Middle frontal gyrus (tissue), 1 donor: ENCODE data around the gene ATP1A3.
A peak's percentile ranks its signal among the peaks of the same experiment; 100 is the strongest.

Experiments
- DNase-seq: peaks from one replicate; pipeline ENCODE4 v3.0.0-alpha.2; 2015; ENCODE audit warnings: low spot score; ENCODE audit errors: extremely low spot score

The ATP1A3 gene

GRCh38 chr19:41987141-41987860, 6.7 kb downstream of the ATP1A3 start:
- no peak for DNase-seq

DNA sequence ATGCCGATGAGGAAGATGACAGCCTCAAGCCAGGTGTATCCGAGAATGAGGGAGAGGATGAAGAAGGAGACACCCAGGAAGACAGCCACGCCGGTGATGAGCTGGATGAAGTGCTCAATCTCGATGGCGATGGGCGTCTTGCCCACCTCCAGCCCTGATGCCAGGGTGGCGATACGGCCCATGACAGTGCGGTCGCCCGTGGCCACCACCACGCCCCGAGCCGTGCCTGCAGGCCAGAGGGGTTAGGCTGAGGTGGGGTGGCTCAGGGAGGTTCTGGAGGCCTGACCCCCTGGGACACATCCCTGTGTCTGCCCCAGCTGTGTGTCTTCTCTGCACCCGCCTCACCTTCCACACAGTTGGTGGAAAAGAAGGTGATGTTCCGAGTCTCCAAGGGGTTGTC, 9.1 kb downstream of the ATP1A3 start:
- no peak for DNase-seq

- DNase-seq: no peak
These were observed 12.3 kb downstream of the ATP1A3 start for GRCh38 chr19:41981724-41982123.

DNA sequence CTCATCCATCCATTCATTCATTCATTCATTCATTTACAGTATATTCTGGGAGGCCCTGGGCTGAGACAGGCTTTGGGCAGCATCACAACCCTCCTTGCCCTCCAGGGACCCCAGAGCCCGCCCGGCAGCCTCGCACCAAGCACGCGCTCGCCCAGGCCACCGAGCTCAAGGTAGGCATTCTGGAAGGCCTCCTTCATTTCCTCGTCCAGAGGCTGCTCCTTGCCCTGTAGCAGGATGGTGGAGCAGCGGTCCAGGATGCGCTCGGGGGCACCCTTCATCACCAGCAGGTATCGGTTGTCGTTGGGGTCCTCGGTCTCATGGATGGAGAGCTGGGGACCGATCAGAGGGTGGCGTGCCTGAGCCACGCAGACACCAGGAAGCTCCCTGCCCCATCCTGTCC, 15.6 kb downstream of the ATP1A3 start:
- no peak for DNase-seq

- DNase-seq: no peak
These were observed 16.1 kb downstream of the ATP1A3 start for GRCh38 chr19:41977916-41978315.

- no peak for DNase-seq
These were observed 19.4 kb downstream of the ATP1A3 start for GRCh38 chr19:41974652-41975051.

GRCh38 chr19:41971363-41971762, 22.7 kb downstream of the ATP1A3 start:
- no peak for DNase-seq

DNA sequence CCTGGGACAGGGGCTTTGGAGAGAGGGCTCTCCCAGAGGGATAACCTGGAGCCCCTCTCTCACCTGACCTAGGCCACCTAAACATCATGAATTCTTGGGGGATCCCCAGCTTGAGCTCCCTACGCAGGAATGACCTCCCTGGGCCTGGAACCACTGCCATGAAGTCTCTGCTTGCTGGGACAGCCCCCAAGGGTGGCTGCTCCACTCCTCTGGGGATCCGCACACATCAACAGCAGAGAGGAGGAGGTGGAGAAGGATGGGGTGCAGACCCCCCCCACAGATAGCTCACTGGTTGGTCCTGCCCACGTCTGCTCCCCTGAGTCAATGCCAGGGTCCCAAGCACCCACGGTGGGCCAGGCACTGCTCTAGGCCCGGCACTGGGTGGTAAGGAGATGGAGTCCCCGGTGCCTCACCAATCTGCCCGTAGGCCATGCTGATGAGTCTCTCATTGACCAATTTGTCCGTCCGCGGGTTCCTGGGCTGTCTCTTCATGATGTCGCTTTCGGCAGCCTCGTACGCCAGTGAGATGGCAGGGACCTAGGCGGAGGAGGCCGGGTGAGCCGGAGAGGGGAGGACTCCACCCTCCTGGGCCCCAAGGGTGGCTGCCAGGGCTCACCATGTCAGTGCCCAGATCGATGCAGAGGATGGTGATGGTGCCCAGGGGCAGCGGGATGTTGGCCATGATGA, 24.1 kb downstream of the ATP1A3 start:
- no peak for DNase-seq

DNA sequence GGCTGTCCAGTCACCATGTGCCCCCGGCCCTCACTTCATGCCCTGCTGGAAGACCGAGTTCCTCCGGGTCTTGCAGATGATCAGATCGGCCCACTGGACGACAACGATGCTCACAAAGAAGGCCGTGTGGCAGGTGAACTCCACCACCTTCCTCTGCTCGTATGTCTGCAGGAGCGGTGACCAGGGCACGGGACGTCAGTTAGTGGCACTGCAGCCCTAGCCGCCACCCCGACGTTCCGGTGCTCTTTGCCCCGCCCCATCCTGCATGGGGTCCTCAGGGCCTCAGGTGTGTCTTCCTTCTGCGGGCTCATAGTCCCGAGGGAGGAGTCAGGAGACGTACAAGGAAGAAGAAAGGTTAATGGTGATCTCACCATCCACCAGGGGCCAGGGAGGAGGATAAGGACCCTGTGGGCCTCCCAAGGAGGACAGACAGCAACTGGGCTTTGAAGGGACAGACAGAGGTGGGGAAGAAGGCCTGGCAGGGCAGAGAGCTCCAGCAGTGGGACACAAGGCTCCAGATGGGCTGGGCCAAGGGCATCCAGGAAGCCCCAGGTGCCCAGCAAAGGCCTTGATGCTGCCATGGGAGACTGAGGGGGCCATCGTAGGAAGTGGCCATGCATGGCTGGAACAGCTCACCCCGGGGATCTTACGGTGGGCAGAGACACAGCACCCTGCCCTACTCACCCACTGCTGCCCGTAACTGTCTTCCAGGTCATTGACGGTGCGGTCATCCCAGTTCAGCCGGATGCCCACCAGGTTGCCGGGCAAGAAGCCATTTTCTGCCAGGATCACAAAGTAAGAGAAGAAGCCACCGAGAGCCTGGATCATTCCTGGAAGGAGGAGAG, 25.1 kb downstream of the ATP1A3 start:
- no peak for DNase-seq

- DNase-seq: no peak
These were observed 26.8 kb downstream of the ATP1A3 start for GRCh38 chr19:41967054-41967783.

- no peak for DNase-seq
These were observed 28.9 kb downstream of the ATP1A3 start for GRCh38 chr19:41965106-41965505.

DNA sequence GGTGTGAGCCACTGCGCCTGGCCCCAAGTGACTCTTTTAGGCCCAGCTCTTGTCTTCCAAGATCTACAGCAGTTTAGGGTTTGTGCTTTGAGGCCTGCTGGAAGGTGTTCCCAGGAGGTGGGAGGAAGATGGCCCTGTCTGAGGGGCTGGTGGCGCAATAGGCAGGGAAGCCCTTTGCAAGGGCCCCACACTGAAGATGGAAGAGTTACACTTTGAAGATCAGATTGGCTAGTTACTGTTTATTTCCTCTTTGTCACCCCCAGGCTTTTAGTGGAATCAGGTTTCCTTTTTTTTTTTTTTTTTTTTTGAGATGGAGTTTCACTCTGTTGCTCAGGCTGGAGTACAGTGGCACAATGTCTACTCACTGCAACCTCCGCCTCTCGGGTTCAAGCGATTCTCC, 33.1 kb downstream of the ATP1A3 start:
- DNase-seq: no peak

GRCh38 chr19:41959056-41960053, 34.7 kb downstream of the ATP1A3 start, which contains the start of gene RABAC1:
TSS of gene RABAC1 (minus strand) at chr19:41959321. CDS start at chr19:41959292, 29 bp downstream.
- DNase-seq: peak; percentile 82

DNA sequence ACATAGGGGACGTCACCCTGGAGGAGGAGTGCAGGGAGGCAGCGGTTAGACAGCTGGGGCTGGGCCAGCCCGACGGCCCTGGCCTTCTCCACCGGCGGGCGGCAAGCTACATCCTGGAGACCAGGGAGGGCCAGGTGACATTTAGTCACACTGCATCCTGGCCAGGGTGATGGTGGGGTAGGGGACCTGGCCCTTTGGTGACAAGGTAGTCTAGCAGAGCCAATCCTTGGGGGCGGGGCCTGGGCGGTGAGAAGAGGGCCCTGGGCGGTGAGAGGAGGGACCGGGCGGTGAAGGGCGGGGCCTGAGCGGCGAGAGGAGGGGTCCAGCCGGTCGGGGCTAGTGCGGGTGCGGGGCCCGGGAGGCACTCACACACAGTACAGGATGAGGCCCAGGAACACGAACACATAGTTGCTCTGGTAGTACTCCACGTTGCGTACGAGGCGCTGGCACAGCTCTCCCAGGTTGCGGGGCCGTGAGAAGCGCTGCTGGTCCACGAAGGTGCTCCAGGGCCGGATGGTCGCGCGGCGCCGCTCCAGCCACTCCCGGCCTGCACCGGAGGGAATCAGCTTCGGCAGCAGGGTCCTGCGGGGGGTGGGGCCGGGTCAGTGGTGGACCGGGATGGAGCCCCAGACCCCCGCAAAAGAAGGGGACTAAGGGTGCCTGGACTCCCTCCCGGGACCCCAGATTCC, 35.5 kb downstream of the ATP1A3 start:
- no peak for DNase-seq

DNA sequence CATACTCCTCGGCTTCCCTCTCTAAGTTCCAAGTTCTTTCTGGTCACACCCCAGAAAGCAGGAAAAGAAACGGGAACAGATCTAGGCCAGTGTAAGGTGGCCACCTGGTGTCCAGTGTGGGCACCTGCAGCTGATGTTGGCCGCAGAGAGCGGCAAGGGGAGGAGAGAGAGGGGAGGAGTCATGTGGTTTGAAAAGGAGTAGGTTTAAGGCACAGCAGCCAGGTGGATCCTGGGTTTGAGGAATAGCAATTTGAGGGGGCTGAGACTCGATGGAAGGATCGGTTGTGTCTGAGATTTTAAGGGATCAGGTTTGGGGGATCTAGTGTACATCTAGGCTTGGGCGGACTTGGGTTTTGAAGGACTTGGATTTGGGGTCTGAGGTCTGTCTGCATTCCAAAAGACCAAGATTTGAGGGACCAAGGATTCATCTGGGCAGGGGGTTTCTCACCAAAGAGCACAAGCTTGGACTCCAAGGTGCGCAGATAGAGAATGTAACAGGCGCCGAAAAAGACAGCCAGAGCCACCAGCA, 36.1 kb downstream of the ATP1A3 start:
- peak; percentile 38 for DNase-seq

DNA sequence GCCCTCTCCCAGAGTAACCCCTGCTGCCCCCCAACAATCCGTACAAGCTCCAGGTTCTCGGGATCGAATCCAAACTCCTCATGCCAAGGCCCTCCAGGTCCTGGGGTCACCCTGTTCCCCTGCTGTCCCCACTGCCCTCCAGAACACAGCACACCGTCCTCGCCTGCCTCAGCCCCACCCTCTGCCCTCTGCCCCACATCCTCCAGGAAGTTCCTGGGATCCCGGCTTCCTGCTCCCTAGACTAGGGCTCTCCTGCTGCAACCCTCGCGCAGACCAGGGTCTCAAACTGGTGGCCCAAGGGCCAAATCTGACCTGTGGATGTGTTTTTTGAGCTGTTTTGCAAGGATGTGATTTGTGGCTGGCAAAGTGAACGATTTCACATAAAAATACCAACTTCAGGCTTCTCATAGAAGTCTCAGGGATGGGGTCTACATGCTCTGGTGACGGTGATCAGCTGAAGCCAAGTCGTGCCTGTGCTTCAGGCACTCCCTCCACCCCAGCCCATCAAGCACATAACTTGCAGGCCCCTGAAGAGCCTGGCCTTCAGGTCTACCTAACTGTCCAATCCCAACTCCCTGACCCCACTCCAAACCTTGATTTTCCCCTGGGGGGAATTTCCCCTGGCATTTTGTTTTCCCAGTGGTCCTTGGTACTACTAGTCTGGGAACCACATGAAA, 36.7 kb downstream of the ATP1A3 start:
- no peak for DNase-seq

GRCh38 chr19:41956621-41957020, 37.4 kb downstream of the ATP1A3 start:
- DNase-seq: no peak

DNA sequence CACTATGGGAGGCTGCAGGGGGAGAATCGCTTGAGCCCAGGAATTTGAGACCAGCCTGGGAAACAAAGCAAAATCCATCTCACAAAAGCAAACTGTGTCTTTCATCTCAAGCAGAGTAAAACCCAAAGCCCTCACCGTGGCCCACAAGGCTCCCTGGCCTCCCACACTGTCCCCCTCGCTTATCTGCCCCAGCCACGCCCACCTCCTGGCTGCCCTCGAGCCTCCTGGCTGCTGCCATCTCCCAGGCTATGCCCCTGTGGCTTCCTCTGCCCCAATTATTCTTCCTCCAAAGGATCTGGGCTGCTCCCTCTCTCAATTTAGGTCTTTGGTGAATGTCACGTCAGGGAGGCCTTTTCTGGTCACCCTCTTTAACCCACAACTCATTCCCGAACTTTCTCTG, 38.5 kb downstream of the ATP1A3 start:
- no peak for DNase-seq

- DNase-seq: peak; percentile 17
These were observed 42.3 kb downstream of the ATP1A3 start for GRCh38 chr19:41951686-41952172.
